22Rv1 (cell line): ENCODE data around the gene LPIN1.

Experiments used
- H3K27ac ChIP-seq: fragments of 450-650 bp; 2 replicates; pipeline ENCODE4 v1.5.1; 2017
- ZFX ChIP-seq: fragments of 450-650 bp; IDR thresholded peaks from 2 replicates; pipeline ENCODE4 v1.6.1; 2017; ENCODE audit warnings: antibody characterized with exemption, borderline replicate concordance
- TF ChIP-seq, protein P1 (sequence below): fragments of 450-650 bp; IDR thresholded peaks from 2 replicates; pipeline ENCODE4 v1.5.1; 2017; ENCODE audit warnings: mild to moderate bottlenecking

Gene LPIN1

GRCh38 chr2:11870064-11870463 is 123.6 kb downstream of the LPIN1 start:
- TF ChIP-seq, protein P1, sequence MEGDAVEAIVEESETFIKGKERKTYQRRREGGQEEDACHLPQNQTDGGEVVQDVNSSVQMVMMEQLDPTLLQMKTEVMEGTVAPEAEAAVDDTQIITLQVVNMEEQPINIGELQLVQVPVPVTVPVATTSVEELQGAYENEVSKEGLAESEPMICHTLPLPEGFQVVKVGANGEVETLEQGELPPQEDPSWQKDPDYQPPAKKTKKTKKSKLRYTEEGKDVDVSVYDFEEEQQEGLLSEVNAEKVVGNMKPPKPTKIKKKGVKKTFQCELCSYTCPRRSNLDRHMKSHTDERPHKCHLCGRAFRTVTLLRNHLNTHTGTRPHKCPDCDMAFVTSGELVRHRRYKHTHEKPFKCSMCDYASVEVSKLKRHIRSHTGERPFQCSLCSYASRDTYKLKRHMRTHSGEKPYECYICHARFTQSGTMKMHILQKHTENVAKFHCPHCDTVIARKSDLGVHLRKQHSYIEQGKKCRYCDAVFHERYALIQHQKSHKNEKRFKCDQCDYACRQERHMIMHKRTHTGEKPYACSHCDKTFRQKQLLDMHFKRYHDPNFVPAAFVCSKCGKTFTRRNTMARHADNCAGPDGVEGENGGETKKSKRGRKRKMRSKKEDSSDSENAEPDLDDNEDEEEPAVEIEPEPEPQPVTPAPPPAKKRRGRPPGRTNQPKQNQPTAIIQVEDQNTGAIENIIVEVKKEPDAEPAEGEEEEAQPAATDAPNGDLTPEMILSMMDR: no peak
- TF ChIP-seq ZFX: no peak
- H3K27ac ChIP-seq: no peak overlapping the region

DNA sequence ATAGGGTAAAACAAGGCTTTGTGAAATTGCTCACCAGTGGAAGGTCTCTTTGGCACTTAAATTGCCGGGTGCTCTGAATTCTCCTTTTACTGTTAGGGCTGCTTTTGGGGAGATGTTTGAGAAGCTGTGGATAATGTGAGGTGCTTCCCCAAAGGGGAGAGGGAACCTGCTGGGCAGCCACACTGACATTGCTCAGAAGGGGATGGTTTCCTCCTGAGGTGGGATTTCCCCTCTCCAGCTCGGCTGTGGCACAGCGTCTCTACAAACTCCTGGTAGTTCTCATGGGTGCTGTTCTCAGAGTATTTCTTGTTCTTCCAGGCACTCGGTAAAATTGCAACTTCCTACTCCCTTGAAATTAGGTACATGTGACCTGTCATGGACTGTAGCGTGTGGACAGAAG is 124.2 kb downstream of the LPIN1 start:
- TF ChIP-seq ZFX: no peak
- H3K27ac ChIP-seq: no peak overlapping the region

- TF ChIP-seq, protein P1: no peak
- no peak for TF ChIP-seq ZFX
- no peak overlapping the region for H3K27ac ChIP-seq
These were observed 125.0 kb downstream of the LPIN1 start for GRCh38 chr2:11871421-11871820.

DNA sequence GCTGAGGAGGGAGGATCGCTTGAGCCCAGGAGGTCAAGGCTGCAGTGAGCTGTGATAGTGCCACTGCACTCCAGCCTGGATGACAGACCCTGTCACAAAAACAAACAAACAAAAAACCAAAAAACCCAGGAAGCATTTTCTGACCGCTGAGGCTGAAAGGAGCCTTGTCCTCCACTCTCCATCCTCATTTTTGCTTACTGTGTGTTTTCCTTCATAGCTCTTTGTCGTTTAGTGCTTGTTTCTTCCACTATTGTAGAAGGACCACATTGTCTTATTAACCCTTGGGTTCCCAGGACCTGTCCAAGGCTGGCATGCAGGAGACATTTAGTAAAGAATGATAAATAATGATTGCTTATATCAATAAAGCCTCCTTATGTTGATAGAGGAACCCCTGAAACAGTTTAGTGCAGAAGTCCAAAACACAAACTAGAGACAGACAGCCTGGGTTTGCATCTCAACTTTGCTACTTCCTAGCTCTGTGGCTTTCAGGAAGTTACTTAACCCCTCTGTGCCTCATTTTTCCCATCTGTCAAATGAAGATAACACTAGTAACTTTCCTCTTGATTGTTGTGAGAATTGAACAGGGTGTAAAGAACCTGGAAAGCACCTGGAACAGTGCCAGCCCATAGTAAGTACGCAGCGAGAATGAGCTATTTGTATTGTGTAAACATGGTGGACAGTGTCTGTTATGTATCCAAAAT is 126.0 kb downstream of the LPIN1 start:
- H3K27ac ChIP-seq: no peak overlapping the region
- TF ChIP-seq, protein P1: no peak
- no peak for TF ChIP-seq ZFX

GRCh38 chr2:11872948-11873269 is 126.5 kb downstream of the LPIN1 start:
- no peak overlapping the region for H3K27ac ChIP-seq
- TF ChIP-seq, protein P1: no peak
- no peak for TF ChIP-seq ZFX

GRCh38 chr2:11873356-11874154 is 127.1 kb downstream of the LPIN1 start:
- no peak for TF ChIP-seq ZFX
- TF ChIP-seq, protein P1: no peak
- no peak overlapping the region for H3K27ac ChIP-seq

GRCh38 chr2:11874861-11875260 is 128.4 kb downstream of the LPIN1 start:
- no peak overlapping the region for H3K27ac ChIP-seq
- no peak for TF ChIP-seq ZFX
- TF ChIP-seq, protein P1: no peak
